Prostate gland (tissue), 2 donors: ENCODE data around the gene USP40. TPM values are rescaled to one million over a fixed set of nuclear protein-coding genes. Genes with fewer than 3 reads are reported as not detected.

ENCODE experiments used
- DNase-seq: peaks from one replicate; pipeline ENCODE4 v3.0.0-alpha.2; 2019; ENCODE audit warnings: low spot score
- H3K27ac ChIP-seq, 2 donors: fragments of 200-600 bp; sonication (generic); 2 replicates each; pipeline ENCODE4 v1.5.1; 2017 to 2019
- H3K27me3 ChIP-seq: fragments of 200-600 bp; sonication (generic); replicated peaks from 2 replicates; pipeline ENCODE4 v1.5.1; 2019; ENCODE audit not compliant: insufficient read depth
- H3K36me3 ChIP-seq, 2 donors: fragments of 200-600 bp; sonication (generic); 1 replicate in 1 of 2; 2 replicates in 1 of 2; pipeline versions ENCODE4 v1.5.1 to v1.8.1; 2017 to 2019
- H3K4me1 ChIP-seq: fragments of 200-600 bp; sonication (generic); replicated peaks from 2 replicates; pipeline ENCODE4 v1.5.1; 2019
- H3K4me3 ChIP-seq, 2 donors: fragments of 200-600 bp; sonication (generic); 2 replicates each; pipeline ENCODE4 v1.5.1; 2017 to 2019
- H3K9me3 ChIP-seq: fragments of 200-600 bp; sonication (generic); 2 replicates; pipeline ENCODE4 v1.5.1; 2017
- POLR2A ChIP-seq: fragments of 450-650 bp; IDR thresholded peaks from one replicate; pipeline ENCODE4 v1.6.1; 2016; ENCODE audit warnings: antibody characterized with exemption, mild to moderate bottlenecking
- POLR2AphosphoS5 ChIP-seq: sonication (generic); formaldehyde crosslinking; IDR thresholded peaks from one replicate; pipeline ENCODE4 v1.6.1; 2017; ENCODE audit warnings: antibody characterized with exemption
- WGBS: methylation state at CpG from one replicate; pipeline ENCODE4 v1.1.5; 2018; 5-methylcytosine and 5-hydroxymethylcytosine counted together
- intact Hi-C: fragments of 100-400 bp; cut with DNase I; formaldehyde crosslinking; loops from one replicate; pipeline ENCODE4 v1.14.2; 2022
- total RNA-seq, 2 donors: library from RNA; depleted of rRNA; stranded (reverse); fragments of >200 nt; gene quantifications; one replicate each; pipeline ENCODE4 v1.1.0, GENCODE V29; 2016
- TF ChIP-seq, protein P1 (sequence below), 4 experiments: fragments of 200-600 bp in 2 of 4; fragments of 450-650 bp in 2 of 4; sonication (generic) in 2 of 4; IDR thresholded peaks; 1 replicate in 3 of 4; 2 replicates in 1 of 4; pipeline ENCODE4 v1.5.1; 2016 to 2019; ENCODE audit warnings: antibody characterized with exemption in 4 of 4, mild to moderate bottlenecking in 2 of 4, moderate library complexity in 2 of 4

Gene USP40
- total RNA-seq, 2 donors from 2014 or later = 45.1 to 50.2 TPM

DNA sequence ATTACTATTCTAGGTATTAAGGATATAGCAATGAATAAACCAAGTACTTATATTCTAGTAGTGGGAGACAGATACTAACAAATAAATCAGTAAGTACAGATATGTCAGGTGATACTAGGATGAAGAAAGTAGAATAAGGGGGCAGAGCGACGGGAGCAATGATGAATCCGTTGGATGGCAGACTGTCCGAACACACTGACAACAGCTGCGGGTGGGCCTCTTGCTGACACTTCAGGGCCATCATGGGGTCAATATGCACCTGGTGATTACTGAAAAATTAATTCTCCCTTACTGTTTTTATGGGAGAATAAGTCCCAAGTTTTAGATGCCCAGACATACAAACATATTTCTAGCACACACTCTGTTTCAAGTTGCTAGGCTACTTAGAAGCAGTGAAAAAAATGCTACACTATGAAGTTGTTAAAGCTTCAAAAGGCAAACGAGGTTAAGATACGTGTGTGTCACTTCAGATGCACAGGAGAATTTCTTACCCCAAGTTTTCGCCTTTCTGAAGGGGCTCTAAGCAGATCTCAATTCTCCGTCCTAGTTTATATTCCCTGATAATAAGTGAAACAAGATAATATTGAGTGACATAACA lies 78.7 kb downstream of the USP40 start:
- 75% methylated on average over 9 of the region's 9 CpGs for WGBS
- TF ChIP-seq POLR2AphosphoS5 (no peak), POLR2A (no peak)
- TF ChIP-seq, protein P1, sequence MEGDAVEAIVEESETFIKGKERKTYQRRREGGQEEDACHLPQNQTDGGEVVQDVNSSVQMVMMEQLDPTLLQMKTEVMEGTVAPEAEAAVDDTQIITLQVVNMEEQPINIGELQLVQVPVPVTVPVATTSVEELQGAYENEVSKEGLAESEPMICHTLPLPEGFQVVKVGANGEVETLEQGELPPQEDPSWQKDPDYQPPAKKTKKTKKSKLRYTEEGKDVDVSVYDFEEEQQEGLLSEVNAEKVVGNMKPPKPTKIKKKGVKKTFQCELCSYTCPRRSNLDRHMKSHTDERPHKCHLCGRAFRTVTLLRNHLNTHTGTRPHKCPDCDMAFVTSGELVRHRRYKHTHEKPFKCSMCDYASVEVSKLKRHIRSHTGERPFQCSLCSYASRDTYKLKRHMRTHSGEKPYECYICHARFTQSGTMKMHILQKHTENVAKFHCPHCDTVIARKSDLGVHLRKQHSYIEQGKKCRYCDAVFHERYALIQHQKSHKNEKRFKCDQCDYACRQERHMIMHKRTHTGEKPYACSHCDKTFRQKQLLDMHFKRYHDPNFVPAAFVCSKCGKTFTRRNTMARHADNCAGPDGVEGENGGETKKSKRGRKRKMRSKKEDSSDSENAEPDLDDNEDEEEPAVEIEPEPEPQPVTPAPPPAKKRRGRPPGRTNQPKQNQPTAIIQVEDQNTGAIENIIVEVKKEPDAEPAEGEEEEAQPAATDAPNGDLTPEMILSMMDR (IDR thresholded peaks at IDR 0.05) = no peak
- intact Hi-C loops = no loop called here
- no peak for DNase-seq
- Histone ChIP-seq H3K4me3 (no peak overlapping the region), H3K36me3 (peaks cover 0 to 8% of the 10 kb centered on the region in 2 donors), H3K27ac (peak overlapping the region; percentile 12 to 62), H3K9me3 (no peaks in the 10 kb centered on the region), H3K4me1 (peaks cover 5% of the 10 kb centered on the region), H3K27me3 (no peaks in the 10 kb centered on the region)

DNA sequence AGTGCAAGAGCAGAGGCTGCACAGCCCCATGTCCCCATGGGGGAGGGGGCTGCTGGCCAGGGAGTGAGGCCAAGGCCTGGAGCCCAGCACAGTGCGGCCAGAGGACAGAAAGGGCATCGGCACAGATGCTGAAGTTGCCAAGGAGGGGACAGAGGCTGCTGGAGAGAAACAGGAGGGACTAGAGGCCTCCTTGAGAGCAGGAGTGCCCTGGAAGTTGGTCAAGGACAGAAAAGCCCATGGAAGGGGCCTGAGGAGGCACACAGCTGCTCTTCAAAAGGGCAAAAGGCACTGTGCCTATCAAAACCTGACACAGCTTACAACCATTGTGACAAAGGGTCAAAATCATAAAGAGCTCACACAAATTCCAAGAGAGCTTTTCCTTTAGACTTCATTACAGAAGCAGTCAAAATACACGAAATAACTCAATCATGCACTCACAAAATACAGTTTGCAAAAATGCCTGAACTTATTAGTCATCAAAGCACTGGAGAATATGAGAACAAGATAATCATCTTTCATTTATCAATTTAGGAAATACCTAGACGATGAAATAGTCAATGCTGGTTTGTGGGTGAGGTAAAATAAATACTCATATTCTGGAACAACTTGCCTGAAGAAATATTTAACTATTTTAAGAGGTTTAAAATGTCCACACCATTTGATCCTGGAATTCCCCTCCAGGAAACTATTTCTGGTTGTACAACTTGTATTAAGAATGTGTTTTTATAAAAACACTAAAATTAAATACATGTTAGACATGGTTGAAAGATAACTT lies 79.6 kb downstream of the USP40 start:
- Histone ChIP-seq H3K27me3 (no peaks in the 10 kb centered on the region), H3K4me1 (peaks cover 5% of the 10 kb centered on the region), H3K4me3 (no peak overlapping the region), H3K36me3 (peaks cover 0 to 8% of the 10 kb centered on the region in 2 donors), H3K9me3 (no peaks in the 10 kb centered on the region), H3K27ac (peak overlapping the region; percentile 34 to 62)
- intact Hi-C loops = no loop called here
- TF ChIP-seq POLR2AphosphoS5 (peak; percentile 20), POLR2A (no peak)
- TF ChIP-seq, protein P1 (IDR thresholded peaks at IDR 0.05) = no peak
- no peak for DNase-seq
- WGBS = 38% methylated on average over 4 of the region's 4 CpGs

DNA sequence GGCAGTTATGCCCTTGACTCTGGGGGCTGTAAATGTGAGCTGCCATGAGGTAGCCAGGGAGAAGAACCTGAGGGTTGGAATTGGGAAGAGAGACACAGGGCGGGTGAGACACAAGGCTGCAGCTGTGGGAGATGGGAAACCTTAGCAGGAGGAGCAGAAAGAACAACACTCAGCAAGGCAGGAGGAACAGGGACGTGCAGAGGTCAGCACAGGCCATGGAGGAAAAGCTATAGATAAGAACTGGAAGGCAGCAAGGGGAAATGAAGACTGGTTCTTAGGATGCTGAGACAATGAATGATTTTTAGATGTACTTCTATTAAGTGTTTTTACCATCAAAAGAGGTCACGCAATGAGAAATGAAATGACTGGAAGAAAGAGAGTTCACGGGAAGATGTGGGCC lies 80.2 kb downstream of the USP40 start:
- intact Hi-C loops = no loop called here
- H3K36me3 ChIP-seq = peaks cover 0 to 8% of the 10 kb centered on the region in 2 donors
- peaks cover 5% of the 10 kb centered on the region for H3K4me1 ChIP-seq
- H3K27me3 ChIP-seq = no peaks in the 10 kb centered on the region
- DNase-seq = no peak
- H3K9me3 ChIP-seq = no peaks in the 10 kb centered on the region
- no peak overlapping the region for H3K4me3 ChIP-seq
- WGBS = 94% methylated on average over 4 of the region's 4 CpGs
- H3K27ac ChIP-seq = peak overlapping the region; percentile 34 to 62
- no peak for TF ChIP-seq POLR2AphosphoS5

DNA sequence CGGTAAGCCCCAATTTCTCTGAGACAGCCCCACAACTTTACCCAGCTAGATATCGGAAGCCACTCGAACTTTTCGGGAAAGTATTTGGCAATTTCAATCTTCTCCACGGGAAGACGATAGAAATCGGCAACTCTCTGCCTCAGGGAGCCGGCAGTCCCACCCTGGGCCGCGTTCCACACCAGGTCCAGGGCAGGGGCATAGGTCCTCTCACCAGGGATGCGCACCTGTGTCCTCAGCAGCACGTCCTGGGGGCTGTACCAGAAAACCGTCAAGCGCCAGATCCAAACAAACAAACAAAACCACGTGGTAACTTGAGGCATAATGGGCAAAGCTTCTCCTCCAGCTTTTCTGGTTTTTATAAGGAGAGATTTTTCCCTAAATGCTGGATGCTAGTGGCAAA lies 80.9 kb downstream of the USP40 start:
- Histone ChIP-seq H3K9me3 (no peaks in the 10 kb centered on the region), H3K4me3 (no peak overlapping the region), H3K36me3 (peaks cover 0 to 8% of the 10 kb centered on the region in 2 donors), H3K27ac (no peak overlapping the region), H3K27me3 (no peaks in the 10 kb centered on the region), H3K4me1 (peaks cover 6% of the 10 kb centered on the region)
- TF ChIP-seq, protein P1 (IDR thresholded peaks at IDR 0.05) = no peak
- 90% methylated on average over 15 of the region's 15 CpGs for WGBS
- intact Hi-C loops = no loop called here
- no peak for DNase-seq

DNA sequence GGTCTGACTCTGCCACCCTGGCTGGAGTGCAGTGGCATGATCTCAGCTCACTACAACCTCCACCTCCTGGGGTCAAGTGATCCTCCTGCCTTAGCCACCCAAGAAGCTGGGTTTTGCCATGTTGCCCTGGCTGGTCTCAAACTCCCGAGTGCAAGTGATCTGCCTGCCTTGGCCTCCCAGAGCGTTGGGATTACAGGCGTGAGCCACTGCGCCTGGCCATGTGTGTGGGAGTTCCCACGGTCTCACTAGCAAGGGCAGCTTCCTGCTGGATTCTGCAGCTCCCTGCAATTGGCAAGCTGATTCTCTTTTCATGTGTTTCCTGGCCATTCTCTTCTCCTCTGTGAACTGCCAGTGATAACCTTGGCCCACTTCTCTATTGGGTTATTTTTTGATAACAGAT lies 84.0 kb downstream of the USP40 start:
- Histone ChIP-seq H3K36me3 (no peaks in the 10 kb centered on the region), H3K4me1 (peaks cover 14% of the 10 kb centered on the region), H3K27me3 (no peaks in the 10 kb centered on the region), H3K4me3 (no peak overlapping the region), H3K27ac (peak overlapping the region in 1 of 2 donors; percentile 80), H3K9me3 (no peaks in the 10 kb centered on the region)
- TF ChIP-seq, protein P1 (IDR thresholded peaks at IDR 0.05) = no peak
- TF ChIP-seq POLR2A = no peak
- TF ChIP-seq POLR2AphosphoS5 = no peak
- intact Hi-C loops = no loop called here
- no peak for DNase-seq
- WGBS = 91% methylated on average over 5 of the region's 5 CpGs
